Bronchial epithelial cell (primary cell): ENCODE data around the gene SLK. TPM values are rescaled to one million over a fixed set of nuclear protein-coding genes. Genes with fewer than 3 reads are reported as not detected.

ENCODE experiments used
- DNase-seq: peaks from one replicate; pipeline ENCODE4 v3.0.0-alpha.2; 2010; ENCODE audit warnings: low read depth
- FAIRE-seq: peaks from 2 replicates; lab custom pipeline; 2011; peaks lifted over from hg19 to GRCh38; lab: Jason Lieb, UNC
- H3K27me3 ChIP-seq: 2 replicates; pipeline ENCODE4 v1.5.1; 2011; ENCODE audit warnings: low read length; ENCODE audit not compliant: control insufficient read depth, insufficient read depth
- H3K36me3 ChIP-seq: 2 replicates; pipeline ENCODE4 v1.5.1; 2011; ENCODE audit warnings: low read length; ENCODE audit not compliant: control insufficient read depth, insufficient read depth
- H3K4me3 ChIP-seq: 2 replicates; pipeline ENCODE4 v1.5.1; 2011; ENCODE audit warnings: mild to moderate bottlenecking, low read depth, low read length, control low read depth
- CTCF ChIP-seq: IDR thresholded peaks from 2 replicates; pipeline ENCODE4 v1.5.1; 2011; ENCODE audit warnings: mild to moderate bottlenecking, moderate library complexity, low read length, control low read depth, inconsistent platforms; ENCODE audit not compliant: insufficient read depth, severe bottlenecking
- total RNA-seq: library from RNA; depleted of rRNA; stranded (reverse); fragments of >200 nt; gene quantifications from 2 replicates; pipeline ENCODE4 v1.2.1, GENCODE V29; 2014

SLK gene
- total RNA-seq, 1 donor from 2014 or later = 85.3 TPM

- no peak for DNase-seq
- no peak for TF ChIP-seq CTCF
- Histone ChIP-seq H3K36me3 (no peaks in the 10 kb centered on the region), H3K27me3 (no peaks in the 10 kb centered on the region), H3K4me3 (no peak overlapping the region)
- FAIRE-seq = no peak
Measured at GRCh38 chr10:103985726-103986125, 18.8 kb downstream of the SLK start.

DNA sequence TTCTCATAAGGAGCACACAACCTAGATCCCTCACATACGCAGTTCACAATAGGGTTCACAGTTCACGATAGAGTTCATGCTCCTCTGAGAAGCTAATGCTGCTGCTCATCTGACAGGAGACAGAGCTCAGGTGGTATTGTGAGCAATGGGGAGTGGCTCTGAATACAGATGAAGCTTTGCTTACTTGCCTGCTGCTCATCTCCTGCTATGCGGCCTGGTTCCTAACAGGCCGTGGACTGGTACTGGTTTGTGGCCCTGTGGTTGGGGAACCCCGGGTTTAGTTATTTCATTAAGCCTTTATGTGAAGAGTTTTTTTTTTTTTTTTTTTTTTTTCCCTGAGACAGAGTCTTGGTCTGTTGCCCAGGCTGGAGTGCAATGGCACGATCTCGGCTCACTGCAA is 19.4 kb downstream of the SLK start:
- Histone ChIP-seq H3K4me3 (no peak overlapping the region), H3K36me3 (no peaks in the 10 kb centered on the region), H3K27me3 (no peaks in the 10 kb centered on the region)
- FAIRE-seq (no peak), DNase-seq (no peak)
- no peak for TF ChIP-seq CTCF

DNA sequence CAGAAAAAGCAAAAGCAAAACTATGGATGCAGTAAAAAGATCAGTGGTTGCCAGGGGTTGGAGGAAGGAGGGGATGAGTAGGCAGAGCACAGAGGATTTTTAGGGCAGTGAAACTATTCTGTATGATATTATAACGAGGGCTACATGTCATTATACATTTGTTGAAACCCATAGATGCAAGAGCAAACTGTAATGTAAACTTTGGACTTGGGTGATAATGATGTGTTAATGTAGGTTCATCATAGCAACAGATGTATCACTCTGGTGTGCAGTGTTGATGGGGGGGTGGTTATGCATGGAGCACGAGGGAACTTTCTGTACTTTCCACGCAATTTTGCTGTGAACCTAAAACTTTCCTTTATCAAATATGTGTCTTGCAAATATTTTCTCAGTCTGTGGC is 23.2 kb downstream of the SLK start:
- Histone ChIP-seq H3K36me3 (no peaks in the 10 kb centered on the region), H3K4me3 (no peak overlapping the region), H3K27me3 (no peaks in the 10 kb centered on the region)
- FAIRE-seq = no peak
- no peak for DNase-seq
- TF ChIP-seq CTCF = no peak

- FAIRE-seq = no peak
Measured at GRCh38 chr10:103990531-103990930, 23.6 kb downstream of the SLK start.

GRCh38 chr10:103991393-103992128 is 24.6 kb downstream of the SLK start:
- Histone ChIP-seq H3K27me3 (no peaks in the 10 kb centered on the region), H3K36me3 (no peaks in the 10 kb centered on the region), H3K4me3 (no peak overlapping the region)
- DNase-seq = no peak
- no peak for TF ChIP-seq CTCF
- FAIRE-seq = no peak

More at GRCh38 chr10:103990531-103990930, 23.6 kb downstream of the SLK start:
- H3K27me3 ChIP-seq = no peaks in the 10 kb centered on the region
- H3K4me3 ChIP-seq = no peak overlapping the region
- H3K36me3 ChIP-seq = no peaks in the 10 kb centered on the region
- DNase-seq = no peak
- no peak for TF ChIP-seq CTCF

DNA sequence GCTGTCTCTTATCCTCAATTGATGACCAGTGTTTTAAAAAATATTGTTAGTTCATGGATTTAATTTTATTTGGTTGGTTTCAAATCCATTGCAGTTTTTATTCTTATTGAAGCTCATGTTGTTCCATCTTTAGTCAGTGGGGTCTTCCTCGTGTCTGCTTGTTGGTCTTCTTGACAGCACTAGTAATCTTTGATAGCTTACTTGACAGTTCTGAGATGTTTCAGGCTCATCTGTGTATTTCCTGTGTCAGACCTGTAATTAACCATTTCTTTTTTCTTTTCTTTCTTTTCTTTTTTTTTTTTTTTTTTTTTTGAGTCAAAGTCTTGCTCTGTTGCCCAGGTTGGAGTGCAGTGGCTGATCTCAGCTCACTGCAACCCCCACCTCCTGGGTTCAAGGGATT is 28.2 kb downstream of the SLK start:
- DNase-seq (no peak), FAIRE-seq (no peak)
- Histone ChIP-seq H3K27me3 (no peaks in the 10 kb centered on the region), H3K4me3 (no peak overlapping the region), H3K36me3 (no peaks in the 10 kb centered on the region)
- TF ChIP-seq CTCF = no peak
